Neuronal stem cell (in vitro differentiated cells): ENCODE measurements around the gene CAST.

Experiments
- DNase-seq: peaks from one replicate; pipeline ENCODE4 v3.0.0-alpha.2; 2013; ENCODE audit warnings: low spot score
- H2AFZ ChIP-seq: one replicate; pipeline ENCODE4 v1.6.1; 2013; ENCODE audit warnings: mild to moderate bottlenecking, low read length, inconsistent platforms
- H2AK5ac ChIP-seq: 2 replicates; pipeline ENCODE4 v1.6.1; 2013; ENCODE audit warnings: low read depth, mild to moderate bottlenecking, inconsistent platforms, low read length, moderate library complexity, mixed read lengths
- H2BK120ac ChIP-seq: 2 replicates; pipeline ENCODE4 v1.6.1; 2013; ENCODE audit warnings: low read depth, mild to moderate bottlenecking, inconsistent platforms, low read length, moderate library complexity, mixed read lengths
- H2BK12ac ChIP-seq: one replicate; pipeline ENCODE4 v1.6.1; 2013; ENCODE audit warnings: low read length, inconsistent platforms
- H2BK15ac ChIP-seq: 2 replicates; pipeline ENCODE4 v1.6.1; 2013; ENCODE audit warnings: mild to moderate bottlenecking, low read length, inconsistent platforms, mixed read lengths
- H2BK5ac ChIP-seq: one replicate; pipeline ENCODE4 v1.6.1; 2013; ENCODE audit warnings: inconsistent platforms, mild to moderate bottlenecking, low read length, moderate library complexity
- H3K14ac ChIP-seq: one replicate; pipeline ENCODE4 v1.6.1; 2013; ENCODE audit warnings: low read length, inconsistent platforms
- H3K18ac ChIP-seq: 2 replicates; pipeline ENCODE4 v1.6.1; 2013; ENCODE audit warnings: low read length, inconsistent platforms
- H3K23ac ChIP-seq: 2 replicates; pipeline ENCODE4 v1.6.1; 2013; ENCODE audit warnings: low read depth, mild to moderate bottlenecking, mixed read lengths, low read length, inconsistent platforms; ENCODE audit not compliant: poor library complexity
- H3K27ac ChIP-seq: replicated peaks from 3 replicates; pipeline ENCODE4 v1.5.1; 2013; ENCODE audit warnings: low read length, inconsistent platforms
- H3K27me3 ChIP-seq, 3 experiments: 2 replicates each; pipeline ENCODE4 v1.6.1; 2013; ENCODE audit warnings: low read length in 3 of 3, mild to moderate bottlenecking in 2 of 3, inconsistent platforms in 1 of 3, low read depth in 1 of 3, mixed read lengths in 1 of 3, moderate library complexity in 1 of 3; ENCODE audit not compliant: control insufficient read depth in 3 of 3, insufficient read depth in 3 of 3
- H3K36me3 ChIP-seq, 2 donors: replicated peaks in 1 of 2; 2 replicates each; pipeline ENCODE4 v1.6.1; 2013; ENCODE audit warnings: low read length in 2 of 2; ENCODE audit not compliant: control insufficient read depth in 2 of 2, insufficient read depth in 2 of 2
- H3K4ac ChIP-seq: 2 replicates; pipeline ENCODE4 v1.6.1; 2013; ENCODE audit warnings: inconsistent platforms, mild to moderate bottlenecking, low read length, moderate library complexity
- H3K4me1 ChIP-seq, 2 donors: 1 replicate in 1 of 2; 2 replicates in 1 of 2; pipeline ENCODE4 v1.6.1; 2013; ENCODE audit warnings: low read length in 2 of 2, low read depth in 1 of 2; ENCODE audit not compliant: control insufficient read depth in 2 of 2, insufficient read depth in 1 of 2
- H3K4me2 ChIP-seq: one replicate; pipeline ENCODE4 v1.6.1; 2013; ENCODE audit warnings: mild to moderate bottlenecking, low read length, inconsistent platforms; ENCODE audit not compliant: insufficient read depth, poor library complexity, severe bottlenecking
- H3K4me3 ChIP-seq, 2 donors: 2 replicates each; pipeline ENCODE4 v1.5.1; 2013; ENCODE audit warnings: low read length in 2 of 2, mild to moderate bottlenecking in 2 of 2, inconsistent platforms in 1 of 2, moderate library complexity in 1 of 2
- H3K79me1 ChIP-seq: one replicate; pipeline ENCODE4 v1.6.1; 2013; ENCODE audit warnings: low read depth, mild to moderate bottlenecking, inconsistent platforms, low read length, moderate library complexity
- H3K9ac ChIP-seq: one replicate; pipeline ENCODE4 v1.6.1; 2013; ENCODE audit warnings: mild to moderate bottlenecking, low read depth, low read length, inconsistent platforms; ENCODE audit not compliant: poor library complexity
- H3K9me3 ChIP-seq, 2 donors: replicated peaks in 1 of 2; 2 replicates each; pipeline versions ENCODE3 to v1.6.1; 2013; ENCODE audit warnings: low read length in 2 of 2, mild to moderate bottlenecking in 2 of 2, inconsistent platforms in 1 of 2, low read depth in 1 of 2, mixed read lengths in 1 of 2, moderate library complexity in 1 of 2; ENCODE audit not compliant: control insufficient read depth in 2 of 2, insufficient read depth in 1 of 2
- H4K8ac ChIP-seq: one replicate; pipeline ENCODE4 v1.6.1; 2013; ENCODE audit warnings: low read depth, mild to moderate bottlenecking, inconsistent platforms, low read length, moderate library complexity
- H4K91ac ChIP-seq: one replicate; pipeline ENCODE4 v1.6.1; 2013; ENCODE audit warnings: low read length, low read depth, mild to moderate bottlenecking, inconsistent platforms; ENCODE audit not compliant: poor library complexity
- WGBS, 2 donors: extraction: QIAGEN DNeasy Blood & Tissue Kit; methylation state at CpG; one replicate each; pipeline ENCODE4 v1.1.7; 2013; ENCODE audit warnings: missing lambda C conversion rate in 2 of 2, mixed read lengths in 1 of 2; ENCODE audit not compliant: insufficient read length in 2 of 2, insufficient replicate concordance in 1 of 2; ENCODE audit errors: extremely low coverage in 2 of 2; 5-methylcytosine and 5-hydroxymethylcytosine counted together

The CAST gene

DNA sequence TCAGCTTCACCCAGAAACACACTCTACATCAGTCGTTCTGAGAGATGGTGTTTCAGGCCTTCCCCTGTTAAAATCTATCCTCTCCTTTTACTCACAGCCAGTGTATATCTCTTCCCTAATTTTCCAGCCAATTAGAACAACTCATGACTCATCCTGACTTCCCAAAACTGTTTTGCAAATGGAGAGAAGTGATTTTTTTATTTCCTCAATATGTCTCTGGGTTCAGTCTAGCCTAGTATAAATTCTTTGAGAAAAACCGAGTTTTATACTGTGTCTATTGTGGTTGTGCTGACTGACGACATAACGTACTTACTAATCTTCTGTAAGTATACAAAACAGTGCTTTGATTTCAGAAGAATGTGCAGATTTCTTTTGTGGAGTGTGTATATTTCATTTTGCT lies 28.4 kb upstream of the CAST start:
- Histone ChIP-seq H2BK5ac (no peak overlapping the region), H3K4me3 (no peak overlapping the region), H2BK120ac (no peak overlapping the region), H3K14ac (no peak overlapping the region), H3K4me1 (no peaks in the 10 kb centered on the region), H3K18ac (no peak overlapping the region), H4K8ac (no peak overlapping the region), H4K91ac (no peak overlapping the region), H2AFZ (no peak overlapping the region), H3K36me3 (no peaks in the 10 kb centered on the region), H3K27ac (no peak overlapping the region), H2BK12ac (no peak overlapping the region), H3K27me3 (peaks cover 0 to 7% (median 0%) of the 10 kb centered on the region in 3 experiments), H3K4me2 (no peak overlapping the region), H3K9ac (no peak overlapping the region), H3K9me3 (no peaks in the 10 kb centered on the region), H3K79me1 (no peaks in the 10 kb centered on the region), H3K23ac (no peak overlapping the region), H3K4ac (no peak overlapping the region), H2BK15ac (no peak overlapping the region), H2AK5ac (no peak overlapping the region)
- no peak for DNase-seq
- no CpG with 5 or more reads among the region's 4 CpGs for WGBS, 2 donors

DNA sequence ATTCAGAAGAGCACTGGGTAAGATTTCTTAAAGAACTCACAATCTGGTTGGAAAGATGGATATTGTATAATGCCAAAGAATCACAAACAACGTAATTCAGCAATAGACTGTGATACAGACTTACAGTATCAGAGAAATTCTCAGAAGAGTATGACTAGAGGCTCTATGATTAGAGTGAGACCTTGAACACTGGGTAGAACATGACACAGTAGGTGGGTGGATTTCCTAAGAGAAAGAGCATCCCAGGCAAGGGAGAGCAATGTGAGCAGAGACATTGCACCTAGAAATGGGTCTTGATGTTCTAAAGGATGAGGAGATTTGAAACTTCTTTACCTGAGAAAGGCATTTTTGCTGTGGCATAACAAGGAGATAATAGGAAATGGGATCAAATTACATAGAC lies 27.3 kb upstream of the CAST start:
- Histone ChIP-seq H3K27me3 (peaks cover 0 to 10% (median 0%) of the 10 kb centered on the region in 3 experiments), H4K91ac (no peak overlapping the region), H2BK15ac (no peak overlapping the region), H3K18ac (no peak overlapping the region), H2AK5ac (no peak overlapping the region), H3K23ac (no peak overlapping the region), H3K4me3 (no peak overlapping the region), H2BK120ac (no peak overlapping the region), H2AFZ (no peak overlapping the region), H2BK12ac (no peak overlapping the region), H3K4ac (no peak overlapping the region), H3K4me1 (no peaks in the 10 kb centered on the region), H3K14ac (no peak overlapping the region), H2BK5ac (no peak overlapping the region), H3K79me1 (no peaks in the 10 kb centered on the region), H3K4me2 (no peak overlapping the region), H3K36me3 (no peaks in the 10 kb centered on the region), H4K8ac (no peak overlapping the region), H3K9ac (no peak overlapping the region), H3K9me3 (no peaks in the 10 kb centered on the region), H3K27ac (no peak overlapping the region)
- no peak for DNase-seq
- WGBS, 2 donors, result no CpG with 5 or more reads among the region's 1 CpG

DNA sequence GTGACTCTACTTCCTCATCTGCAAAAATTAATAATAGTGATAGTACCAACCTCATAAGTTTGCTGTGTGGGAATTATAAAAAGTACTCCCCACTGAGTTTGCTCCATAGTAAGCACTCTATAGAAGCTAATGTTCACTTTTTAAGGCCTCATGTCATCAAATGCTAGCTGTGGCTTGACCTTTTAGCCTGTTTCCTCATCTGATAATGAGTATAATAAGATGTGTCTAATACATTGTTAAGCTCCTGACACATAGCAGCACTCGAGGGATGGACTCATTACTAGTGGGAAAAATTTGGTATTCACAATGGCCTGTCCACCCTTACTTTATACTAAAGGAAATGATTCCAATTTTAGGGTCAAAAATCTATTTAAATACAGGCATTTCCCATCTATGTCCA lies 26.1 kb upstream of the CAST start:
- H2AK5ac ChIP-seq, result no peak overlapping the region
- WGBS, 2 donors, result no CpG with 5 or more reads among the region's 1 CpG
- no peak overlapping the region for H3K18ac ChIP-seq
- H2BK120ac ChIP-seq, result no peak overlapping the region
- peaks cover 0 to 16% (median 3%) of the 10 kb centered on the region in 3 experiments for H3K27me3 ChIP-seq
- no peak overlapping the region for H3K14ac ChIP-seq
- H4K91ac ChIP-seq, result no peak overlapping the region
- H4K8ac ChIP-seq, result no peak overlapping the region
- no peak for DNase-seq
- no peak overlapping the region for H3K27ac ChIP-seq
- H3K9me3 ChIP-seq, result no peaks in the 10 kb centered on the region
- H3K9ac ChIP-seq, result no peak overlapping the region
- no peak overlapping the region for H2BK12ac ChIP-seq
- no peaks in the 10 kb centered on the region for H3K4me1 ChIP-seq
- H3K79me1 ChIP-seq, result no peaks in the 10 kb centered on the region
- no peak overlapping the region for H3K4me3 ChIP-seq
- H3K4me2 ChIP-seq, result no peak overlapping the region
- H3K36me3 ChIP-seq, result no peaks in the 10 kb centered on the region
- H2BK15ac ChIP-seq, result no peak overlapping the region
- H3K23ac ChIP-seq, result no peak overlapping the region
- no peak overlapping the region for H2BK5ac ChIP-seq
- no peak overlapping the region for H2AFZ ChIP-seq
- no peak overlapping the region for H3K4ac ChIP-seq

DNA sequence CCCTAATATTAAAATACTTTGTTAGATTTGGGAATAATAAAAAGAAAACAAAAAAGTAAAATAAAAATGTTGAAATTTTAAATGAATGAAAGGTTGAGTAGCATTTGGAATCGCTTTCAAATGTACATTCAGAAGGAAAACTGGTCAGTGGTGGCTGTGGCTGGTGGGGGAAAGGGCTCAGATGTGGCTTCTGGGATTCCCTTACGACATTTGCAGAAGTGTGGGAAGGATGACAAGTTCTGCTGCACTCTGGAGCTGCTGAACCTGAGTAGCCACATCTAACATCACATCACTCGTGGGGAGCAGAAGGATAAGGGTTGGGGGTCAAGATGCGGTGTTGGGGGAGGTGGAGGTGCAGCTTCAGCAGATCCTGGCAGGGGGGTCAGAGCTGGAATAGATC lies 25.6 kb upstream of the CAST start:
- no peak overlapping the region for H2BK120ac ChIP-seq
- H3K23ac ChIP-seq, result no peak overlapping the region
- H2AK5ac ChIP-seq, result no peak overlapping the region
- WGBS, 2 donors, result no CpG with 5 or more reads among the region's 4 CpGs
- H3K14ac ChIP-seq, result no peak overlapping the region
- H3K27me3 ChIP-seq, result peaks cover 0 to 16% (median 3%) of the 10 kb centered on the region in 3 experiments
- no peaks in the 10 kb centered on the region for H3K79me1 ChIP-seq
- H3K4me1 ChIP-seq, result no peaks in the 10 kb centered on the region
- H3K27ac ChIP-seq, result no peak overlapping the region
- DNase-seq, result no peak
- no peak overlapping the region for H3K18ac ChIP-seq
- H2BK12ac ChIP-seq, result no peak overlapping the region
- no peak overlapping the region for H3K4ac ChIP-seq
- H4K91ac ChIP-seq, result no peak overlapping the region
- no peak overlapping the region for H2BK15ac ChIP-seq
- H3K9ac ChIP-seq, result no peak overlapping the region
- H3K36me3 ChIP-seq, result no peaks in the 10 kb centered on the region
- H3K4me3 ChIP-seq, result no peak overlapping the region
- H2BK5ac ChIP-seq, result no peak overlapping the region
- no peak overlapping the region for H4K8ac ChIP-seq
- no peak overlapping the region for H2AFZ ChIP-seq
- H3K9me3 ChIP-seq, result no peaks in the 10 kb centered on the region
- H3K4me2 ChIP-seq, result no peak overlapping the region
